ENCODE results near the gene PCIF1.

- TF ChIP-seq PRDM2 (tag by site-specific recombination; IDR thresholded peaks at IDR 0.05; ENCODE audit: borderline replicate concordance) (no peak), ZNF121 (tag by site-specific recombination; IDR thresholded peaks at IDR 0.05) (no peak)
These were observed 27.7 kb downstream of the PCIF1 start for GRCh38 chr20:45962031-45962755.

All from HEK293 (cell line).